Endothelial cell of umbilical vein (primary cell): ENCODE data around the gene GLCE. TPM values are rescaled to one million over a fixed set of nuclear protein-coding genes. Genes with fewer than 3 reads are reported as not detected.
A peak's percentile ranks its signal among the peaks of the same experiment; 100 is the strongest.

Experiments
- BruUV-seq: library from RNA; stranded (reverse); fragments of 400-500 nt; replicated peaks from 2 replicates; lab custom pipeline; 2021; lab: Mats Ljungman, UMichigan
- CTCF ChIA-PET: fragments of 300-600, 350-600 bp; sonication (Branson Sonifier 250); formaldehyde crosslinking; loops from one replicate; lab custom pipeline; 2021; ENCODE audit warnings: antibody characterized with exemption, inconsistent platforms; lab: Charles Lee
- POLR2A ChIA-PET: fragments of 300-600, 350-600 bp; sonication (Branson Sonifier 250); formaldehyde crosslinking; loops from one replicate; lab custom pipeline; 2021; ENCODE audit warnings: antibody characterized with exemption, inconsistent platforms; lab: Charles Lee
- DNase-seq: peaks from one replicate; pipeline ENCODE4 v3.0.0-alpha.2; 2011; ENCODE audit warnings: low read depth, low spot score
- FAIRE-seq: peaks from 2 replicates; lab custom pipeline; 2011; peaks lifted over from hg19 to GRCh38; lab: Jason Lieb, UNC
- H2AFZ ChIP-seq: 2 replicates; pipeline ENCODE4 v1.6.0; 2012; ENCODE audit warnings: low read depth, low read length, control low read depth, inconsistent platforms
- H3K27ac ChIP-seq: 2 replicates; pipeline ENCODE4 v1.5.1; 2011; ENCODE audit warnings: low read depth, mild to moderate bottlenecking, control low read depth, low read length, moderate library complexity; ENCODE audit not compliant: insufficient read depth
- H3K27me3 ChIP-seq, 2 experiments: 2 replicates each; pipeline versions ENCODE4 v1.6.0 to v1.6.1; 2011; ENCODE audit warnings: low read length in 2 of 2, mixed read lengths in 1 of 2; ENCODE audit not compliant: control insufficient read depth in 2 of 2, insufficient read depth in 2 of 2
- H3K36me3 ChIP-seq, 2 experiments: 2 replicates in 1 of 2; 3 replicates in 1 of 2; pipeline ENCODE4 v1.5.1; 2011; ENCODE audit warnings: low read length in 2 of 2, mild to moderate bottlenecking in 1 of 2, moderate library complexity in 1 of 2; ENCODE audit not compliant: control insufficient read depth in 2 of 2, insufficient read depth in 2 of 2; ENCODE audit errors: extremely low read depth in 1 of 2
- H3K4me1 ChIP-seq: 3 replicates; pipeline ENCODE4 v1.5.1; 2011; ENCODE audit warnings: mild to moderate bottlenecking, low read length; ENCODE audit not compliant: control insufficient read depth, insufficient read depth; ENCODE audit errors: extremely low read depth
- H3K4me2 ChIP-seq: 2 replicates; pipeline ENCODE4 v1.6.1; 2011; ENCODE audit warnings: low read length, control low read depth, mixed read lengths; ENCODE audit not compliant: insufficient read depth
- H3K4me3 ChIP-seq, 3 experiments: fragments of 200-600 bp in 1 of 3; sonication (generic), shearing (Covaris generic) in 1 of 3; replicated peaks in 1 of 3; 2 replicates each; pipeline ENCODE4 v1.5.1; 2011 to 2016; ENCODE audit warnings: control low read depth in 3 of 3, low read length in 3 of 3, mild to moderate bottlenecking in 2 of 3, inconsistent platforms in 1 of 3, low read depth in 1 of 3, moderate library complexity in 1 of 3; ENCODE audit not compliant: insufficient read depth in 1 of 3
- H3K79me2 ChIP-seq: 2 replicates; pipeline ENCODE4 v1.6.0; 2012; ENCODE audit warnings: low read length, inconsistent platforms; ENCODE audit not compliant: control insufficient read depth, insufficient read depth
- H3K9ac ChIP-seq: replicated peaks from 2 replicates; pipeline ENCODE3; 2011; ENCODE audit warnings: low read length, control low read depth; ENCODE audit not compliant: insufficient read depth; ENCODE audit errors: extremely low read depth
- H3K9me1 ChIP-seq: replicated peaks from 3 replicates; pipeline ENCODE4 v1.6.0; 2011; ENCODE audit warnings: mild to moderate bottlenecking, low read length; ENCODE audit not compliant: control insufficient read depth, insufficient read depth; ENCODE audit errors: extremely low read depth
- H3K9me3 ChIP-seq: replicated peaks from 2 replicates; pipeline ENCODE4 v1.5.1; 2012; ENCODE audit warnings: low read length, inconsistent platforms; ENCODE audit not compliant: control insufficient read depth, insufficient read depth
- H4K20me1 ChIP-seq: replicated peaks from 2 replicates; pipeline ENCODE3; 2011; ENCODE audit warnings: mild to moderate bottlenecking, low read length; ENCODE audit not compliant: control insufficient read depth, insufficient read depth; ENCODE audit errors: extremely low read depth
- CTCF ChIP-seq, 2 donors: IDR thresholded peaks; 1 replicate in 1 of 2; 2 replicates in 1 of 2; pipeline ENCODE4 v1.5.1; 2011; ENCODE audit warnings: low read length in 2 of 2, mild to moderate bottlenecking in 2 of 2, moderate library complexity in 2 of 2, control low read depth in 1 of 2, inconsistent platforms in 1 of 2, low read depth in 1 of 2; ENCODE audit not compliant: insufficient read depth in 1 of 2; ENCODE audit errors: extremely low read depth in 1 of 2
- FOS ChIP-seq: IDR thresholded peaks from 2 replicates; pipeline ENCODE4 v1.6.1; 2011; ENCODE audit warnings: mild to moderate bottlenecking, low read length, moderate library complexity, borderline replicate concordance; ENCODE audit not compliant: insufficient read depth
- GATA2 ChIP-seq: IDR thresholded peaks from 2 replicates; pipeline ENCODE4 v1.7.0; 2011; ENCODE audit warnings: low read depth, mild to moderate bottlenecking, moderate library complexity, mixed read lengths, low read length; ENCODE audit not compliant: insufficient read length, insufficient read depth
- JUN ChIP-seq: IDR thresholded peaks from 2 replicates; pipeline ENCODE4 v1.6.1; 2011; ENCODE audit warnings: borderline replicate concordance, low read depth; ENCODE audit not compliant: insufficient read length, insufficient read depth
- dilution Hi-C: fragments of 300-500 bp; cut with MboI; formaldehyde crosslinking; loops from one replicate; pipeline ENCODE4 v1.15.0; 2019; ENCODE audit warnings: low sequenced_read_pairs; ENCODE audit not compliant: extremely low pct_ligation_motif_present
- intact Hi-C: fragments of 100-400 bp; cut with micrococcal nuclease; formaldehyde crosslinking; loops from one replicate; pipeline ENCODE4 v1.10.0; 2022
- polyA plus RNA-seq, 4 experiments: library from polyadenylated mRNA; depleted of rRNA in 3 of 4; stranded (reverse) in 3 of 4; unstranded in 1 of 4; fragments of >200 nt; gene quantifications; 2 replicates each; pipeline versions ENCODE4 v1.2.1 to v1.2.3, GENCODE V29; 2011 to 2012; ENCODE audit warnings: missing spikeins in 1 of 4
- total RNA-seq: library from RNA; stranded (reverse); gene quantifications from 2 replicates; pipeline ENCODE4 v1.2.3, GENCODE V29; 2021

GLCE gene
- total and polyA plus RNA-seq, 2 donors (not counting 3 experiments of a cell fraction or from before 2014, with no cell fraction given) = 48.1 to 86.6 TPM

DNA sequence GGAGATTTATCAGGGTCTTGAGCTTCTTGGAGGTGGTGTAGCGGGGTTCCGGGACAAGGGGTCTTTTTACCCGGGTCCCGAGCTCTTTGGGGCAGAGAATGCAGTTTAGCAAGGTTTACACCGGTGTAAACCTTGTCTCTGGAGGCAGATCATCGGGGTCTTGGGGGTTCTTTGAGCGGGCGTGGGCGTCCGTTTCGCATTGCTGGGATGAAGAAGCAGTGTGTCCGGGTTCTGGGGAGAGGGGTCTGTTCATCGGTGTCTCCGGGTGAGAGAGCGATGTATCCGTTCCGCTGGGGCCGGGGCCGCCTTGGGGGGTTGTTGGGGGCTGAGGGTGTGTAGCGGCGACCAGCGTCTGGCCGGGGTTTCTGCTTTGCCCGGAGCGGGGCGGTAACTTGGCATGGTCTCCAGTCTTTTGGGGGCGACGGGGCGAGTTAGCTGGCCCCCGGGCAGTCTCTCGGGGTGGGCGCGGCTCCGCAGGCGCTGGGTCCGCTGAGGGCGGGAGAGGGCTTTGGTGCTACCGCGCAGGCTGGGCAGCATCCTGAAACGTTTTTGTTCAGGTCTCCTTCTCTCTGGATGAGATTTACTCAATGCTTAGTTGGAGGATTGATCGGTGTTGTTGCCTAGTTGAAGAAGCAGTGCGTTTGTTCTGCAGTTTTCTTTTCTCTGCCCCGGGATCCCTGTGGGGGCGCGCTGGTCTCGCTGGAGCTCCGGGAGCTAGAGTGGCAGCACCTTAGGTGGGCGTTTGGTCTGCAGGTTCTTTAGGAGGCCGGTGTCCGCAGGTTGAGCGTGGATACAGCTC lies 843 bp downstream of the GLCE start:
- Histone ChIP-seq H3K9ac (peak overlapping the region; percentile 96), H2AFZ (peak overlapping the region; percentile 85), H3K36me3 (no peaks in the 10 kb centered on the region), H3K4me2 (peak overlapping the region; percentile 95), H3K9me3 (no peaks in the 10 kb centered on the region), H3K27me3 (no peaks in the 10 kb centered on the region), H3K27ac (peak overlapping the region; percentile 78), H3K79me2 (peaks cover 55% of the 10 kb centered on the region), H4K20me1 (peaks cover 6% of the 10 kb centered on the region), H3K4me1 (peaks cover 43% of the 10 kb centered on the region), H3K4me3 (peak overlapping the region; percentile 91 to 99 (median 96)), H3K9me1 (peaks cover 3% of the 10 kb centered on the region)
- ChIA-PET POLR2A (interaction anchor here (0.9 to 1.6 kb wide), 5 partner anchors 15 to 138 kb away, joined by 3 to 12 read pairs (median 3); no protein-coding TSS in a partner anchor), CTCF (interaction anchor here (0.7 to 3.9 kb wide), 19 partner anchors 12 to 233 kb away, joined by 3 to 29 read pairs (median 4); no protein-coding TSS in a partner anchor)
- dilution Hi-C loops (no loop called here), intact Hi-C loops (loop anchor here (2.0 to 5.0 kb wide), 4 partner anchors 46 to 254 kb away; partner anchors contain the start of gene KIF23)
- TF ChIP-seq CTCF (IDR thresholded peaks at IDR 0.05; ENCODE audit: extremely low read depth in 1 of 2, insufficient read depth in 1 of 2, low read depth in 1 of 2, low read length in 2 of 2) = peak in 1 of 2 donors; percentile 33
- TF ChIP-seq JUN = no peak
- FAIRE-seq (no peak), DNase-seq (no peak)
- no TSS peak for BruUV-seq

DNA sequence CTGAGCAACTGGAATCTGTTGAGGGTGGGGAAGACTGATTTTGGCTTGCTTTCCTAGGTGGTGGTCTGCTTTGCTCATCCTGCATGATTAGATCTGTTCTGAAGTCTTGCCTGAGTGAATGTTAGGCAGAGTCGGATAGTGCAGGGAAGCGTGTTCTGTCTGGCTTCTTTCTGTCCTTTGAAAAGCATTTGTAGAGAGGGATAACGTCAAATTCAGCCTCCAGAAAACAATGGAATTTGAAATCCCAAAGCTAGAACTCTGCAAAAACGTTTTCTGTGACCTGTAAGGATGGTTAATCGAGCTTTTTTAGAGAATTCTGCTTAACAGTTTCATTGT lies 1.4 kb downstream of the GLCE start:
- BruUV-seq = no TSS peak
- CTCF ChIA-PET = interaction anchor here (0.7 to 3.9 kb wide), 10 partner anchors 63 to 233 kb away, joined by 3 to 29 read pairs (median 4); no protein-coding TSS in a partner anchor
- H3K27ac ChIP-seq = peak overlapping the region; percentile 78

More for the DNA sequence above, 1.4 kb downstream of the GLCE start:
- H4K20me1 ChIP-seq = peaks cover 7% of the 10 kb centered on the region
- peak overlapping the region; percentile 96 for H3K9ac ChIP-seq
- peaks cover 3% of the 10 kb centered on the region for H3K9me1 ChIP-seq
- H3K4me2 ChIP-seq = peak overlapping the region; percentile 95
- no peaks in the 10 kb centered on the region for H3K9me3 ChIP-seq
- POLR2A ChIA-PET = no interaction called here
- intact Hi-C loops (loop anchor here (2.0 to 5.0 kb wide), 4 partner anchors 45 to 253 kb away; partner anchors contain the start of gene KIF23), dilution Hi-C loops (no loop called here)
- H2AFZ ChIP-seq = peak overlapping the region; percentile 85
- TF ChIP-seq FOS (no peak), GATA2 (peak; percentile 19)
- peak overlapping the region; percentile 91 to 99 (median 96) for H3K4me3 ChIP-seq
- peaks cover 40% of the 10 kb centered on the region for H3K4me1 ChIP-seq
- FAIRE-seq (peak; percentile 83), DNase-seq (peak; percentile 63)
- no peaks in the 10 kb centered on the region for H3K36me3 ChIP-seq
- no peaks in the 10 kb centered on the region for H3K27me3 ChIP-seq
- peaks cover 60% of the 10 kb centered on the region for H3K79me2 ChIP-seq
